Measurements from ENCODE around the gene CFAP57.

- TF ChIP-seq POLR2AphosphoS5 (IDR thresholded peaks at IDR 0.05; ENCODE audit: low read depth, low read length) (no peak), POLR2A (IDR thresholded peaks at IDR 0.05; ENCODE audit: low read depth, low read length) (no peak)
Observed at GRCh38 chr1:43298055-43298454, 125.9 kb downstream of the CFAP57 start.
